Measurements from ENCODE around the gene TUBB4A.

TUBB4A gene

GRCh38 chr19:6484831-6485230 is 17.3 kb downstream of the TUBB4A start:
- Histone ChIP-seq H3K9ac (ENCODE audit: low read depth, low read length) (no peak overlapping the region), H3K4me1 (ENCODE audit: insufficient read depth, low read length) (no peaks in the 10 kb centered on the region; the same call in 1 of the 2 replicates), H3K36me3 (ENCODE audit: insufficient read depth, low read depth, low read length) (no peaks in the 10 kb centered on the region), H3K4me3 (ENCODE audit: low read length) (no peak overlapping the region), H3K9me3 (ENCODE audit: insufficient read depth, low read depth, low read length) (no peaks in the 10 kb centered on the region), H3K27ac (ENCODE audit: low read length) (no peak overlapping the region), H3K27me3 (ENCODE audit: insufficient read depth, low read length) (0 out of 2 replicates have a peak, but pooled peaks cover 2% of the 10 kb centered on the region)

- Histone ChIP-seq H3K9me3 (ENCODE audit: insufficient read depth, low read depth, low read length) (no peaks in the 10 kb centered on the region), H3K4me1 (ENCODE audit: insufficient read depth, low read length) (no peaks in the 10 kb centered on the region; the same call in 1 of the 2 replicates), H3K36me3 (ENCODE audit: insufficient read depth, low read depth, low read length) (no peaks in the 10 kb centered on the region), H3K9ac (ENCODE audit: low read depth, low read length) (no peak overlapping the region), H3K27me3 (ENCODE audit: insufficient read depth, low read length) (no peaks in the 10 kb centered on the region), H3K4me3 (ENCODE audit: low read length) (no peak overlapping the region), H3K27ac (ENCODE audit: low read length) (no peak overlapping the region)
Measured at GRCh38 chr19:6484230-6484629, 17.9 kb downstream of the TUBB4A start.

GRCh38 chr19:6483235-6483634 is 18.9 kb downstream of the TUBB4A start:
- H3K27ac ChIP-seq (ENCODE audit: low read length), result no peak overlapping the region
- no peaks in the 10 kb centered on the region; the same call in 1 of the 2 replicates for H3K4me1 ChIP-seq (ENCODE audit: insufficient read depth, low read length)
- no peaks in the 10 kb centered on the region for H3K27me3 ChIP-seq (ENCODE audit: insufficient read depth, low read length)
- no peak overlapping the region for H3K4me3 ChIP-seq (ENCODE audit: low read length)
- H3K36me3 ChIP-seq (ENCODE audit: insufficient read depth, low read depth, low read length), result no peaks in the 10 kb centered on the region
- H3K9me3 ChIP-seq (ENCODE audit: insufficient read depth, low read depth, low read length), result no peaks in the 10 kb centered on the region
- no peak overlapping the region for H3K9ac ChIP-seq (ENCODE audit: low read depth, low read length)

- Histone ChIP-seq H3K9me3 (ENCODE audit: insufficient read depth, low read depth, low read length) (no peaks in the 10 kb centered on the region), H3K27ac (ENCODE audit: low read length) (no peak overlapping the region), H3K27me3 (ENCODE audit: insufficient read depth, low read length) (no peaks in the 10 kb centered on the region; the same call in 1 of the 2 replicates), H3K4me1 (ENCODE audit: insufficient read depth, low read length) (no peaks in the 10 kb centered on the region; the same call in 1 of the 2 replicates), H3K36me3 (ENCODE audit: insufficient read depth, low read depth, low read length) (no peaks in the 10 kb centered on the region), H3K9ac (ENCODE audit: low read depth, low read length) (no peak overlapping the region), H3K4me3 (ENCODE audit: low read length) (no peak overlapping the region)
Measured at GRCh38 chr19:6482343-6482686, 19.8 kb downstream of the TUBB4A start.

GRCh38 chr19:6481541-6482342 is 20.4 kb downstream of the TUBB4A start, which contains the start of gene DENND1C:
Gene DENND1C (minus strand): TSS chr19:6481787. CDS start chr19:6481695, 92 bp downstream.
- no peak within 1 kb of the TSS for H3K9ac ChIP-seq (ENCODE audit: low read depth, low read length)
- no peaks in the 10 kb centered on the region for H3K36me3 ChIP-seq (ENCODE audit: insufficient read depth, low read depth, low read length)
- peaks cover 5% of the 10 kb centered on the region for H3K27me3 ChIP-seq (ENCODE audit: insufficient read depth, low read length)
- no peaks in the 10 kb centered on the region for H3K9me3 ChIP-seq (ENCODE audit: insufficient read depth, low read depth, low read length)
- no peak within 1 kb of the TSS for H3K4me3 ChIP-seq (ENCODE audit: low read length)
- no peaks in the 10 kb centered on the region; the same call in 1 of the 2 replicates for H3K4me1 ChIP-seq (ENCODE audit: insufficient read depth, low read length)
- H3K27ac ChIP-seq (ENCODE audit: low read length), result no peak within 1 kb of the TSS

GRCh38 chr19:6480848-6481415 is 21.2 kb downstream of the TUBB4A start:
- no peaks in the 10 kb centered on the region for H3K36me3 ChIP-seq (ENCODE audit: insufficient read depth, low read depth, low read length)
- no peaks in the 10 kb centered on the region; the same call in 1 of the 2 replicates for H3K4me1 ChIP-seq (ENCODE audit: insufficient read depth, low read length)
- no peaks in the 10 kb centered on the region for H3K9me3 ChIP-seq (ENCODE audit: insufficient read depth, low read depth, low read length)
- H3K27ac ChIP-seq (ENCODE audit: low read length), result no peak overlapping the region
- H3K9ac ChIP-seq (ENCODE audit: low read depth, low read length), result no peak overlapping the region
- H3K4me3 ChIP-seq (ENCODE audit: low read length), result no peak overlapping the region
- peaks cover 8% of the 10 kb centered on the region for H3K27me3 ChIP-seq (ENCODE audit: insufficient read depth, low read length)

- Histone ChIP-seq H3K4me3 (ENCODE audit: low read length) (no peak overlapping the region), H3K36me3 (ENCODE audit: insufficient read depth, low read depth, low read length) (no peaks in the 10 kb centered on the region), H3K9me3 (ENCODE audit: insufficient read depth, low read depth, low read length) (no peaks in the 10 kb centered on the region), H3K27ac (ENCODE audit: low read length) (no peak overlapping the region), H3K4me1 (ENCODE audit: insufficient read depth, low read length) (no peaks in the 10 kb centered on the region; the same call in 1 of the 2 replicates), H3K27me3 (ENCODE audit: insufficient read depth, low read length) (peaks cover 18% of the 10 kb centered on the region), H3K9ac (ENCODE audit: low read depth, low read length) (no peak overlapping the region)
Measured at GRCh38 chr19:6479836-6480398, 22.2 kb downstream of the TUBB4A start.

- H3K4me1 ChIP-seq (ENCODE audit: insufficient read depth, low read length), result no peaks in the 10 kb centered on the region; the same call in 1 of the 2 replicates
- no peaks in the 10 kb centered on the region for H3K36me3 ChIP-seq (ENCODE audit: insufficient read depth, low read depth, low read length)
Measured at GRCh38 chr19:6478815-6479214, 23.3 kb downstream of the TUBB4A start.

GRCh38 chr19:6476896-6477431 is 25.1 kb downstream of the TUBB4A start:
- Histone ChIP-seq H3K9ac (ENCODE audit: low read depth, low read length) (no peak overlapping the region; the same call in 1 of the 2 replicates), H3K4me1 (ENCODE audit: insufficient read depth, low read length) (no peaks in the 10 kb centered on the region; the same call in 1 of the 2 replicates), H3K27me3 (ENCODE audit: insufficient read depth, low read length) (peaks cover 29% of the 10 kb centered on the region), H3K36me3 (ENCODE audit: insufficient read depth, low read depth, low read length) (no peaks in the 10 kb centered on the region), H3K27ac (ENCODE audit: low read length) (no peak overlapping the region), H3K9me3 (ENCODE audit: insufficient read depth, low read depth, low read length) (no peaks in the 10 kb centered on the region), H3K4me3 (ENCODE audit: low read length) (peak overlapping the region; percentile 89)

More at GRCh38 chr19:6478815-6479214, 23.3 kb downstream of the TUBB4A start:
- H3K27me3 ChIP-seq (ENCODE audit: insufficient read depth, low read length), result peaks cover 29% of the 10 kb centered on the region
- H3K4me3 ChIP-seq (ENCODE audit: low read length), result no peak overlapping the region
- H3K27ac ChIP-seq (ENCODE audit: low read length), result no peak overlapping the region
- no peaks in the 10 kb centered on the region for H3K9me3 ChIP-seq (ENCODE audit: insufficient read depth, low read depth, low read length)
- H3K9ac ChIP-seq (ENCODE audit: low read depth, low read length), result no peak overlapping the region

- Histone ChIP-seq H3K27me3 (ENCODE audit: insufficient read depth, low read length) (peaks cover 29% of the 10 kb centered on the region), H3K27ac (ENCODE audit: low read length) (no peak overlapping the region), H3K4me3 (ENCODE audit: low read length) (peak overlapping the region; percentile 89), H3K9me3 (ENCODE audit: insufficient read depth, low read depth, low read length) (no peaks in the 10 kb centered on the region), H3K36me3 (ENCODE audit: insufficient read depth, low read depth, low read length) (no peaks in the 10 kb centered on the region), H3K4me1 (ENCODE audit: insufficient read depth, low read length) (no peaks in the 10 kb centered on the region; the same call in 1 of the 2 replicates), H3K9ac (ENCODE audit: low read depth, low read length) (peak overlapping the region; percentile 58; the same call in 1 of the 2 replicates)
Measured at GRCh38 chr19:6476155-6476895, 25.8 kb downstream of the TUBB4A start.
